Neuron (in vitro differentiated cells): ENCODE results near the gene ACOXL.

Source experiments
- H2AFZ ChIP-seq: one replicate; pipeline ENCODE4 v1.6.1; 2013; ENCODE audit warnings: low read depth, mild to moderate bottlenecking, inconsistent platforms, low read length, moderate library complexity
- H3K27me3 ChIP-seq: one replicate; pipeline ENCODE4 v1.6.1; 2013; ENCODE audit warnings: low read length; ENCODE audit not compliant: insufficient read depth
- H3K36me3 ChIP-seq: one replicate; pipeline ENCODE4 v1.6.1; 2013; ENCODE audit warnings: low read length; ENCODE audit not compliant: insufficient read depth
- H3K4me1 ChIP-seq: one replicate; pipeline ENCODE4 v1.6.1; 2013; ENCODE audit warnings: low read length; ENCODE audit not compliant: insufficient read depth
- H3K4me3 ChIP-seq: 2 replicates; pipeline ENCODE4 v1.5.1; 2013; ENCODE audit warnings: mild to moderate bottlenecking, low read length, moderate library complexity
- H3K9me3 ChIP-seq: one replicate; pipeline ENCODE4 v1.6.1; 2013; ENCODE audit warnings: low read length

Gene ACOXL

DNA sequence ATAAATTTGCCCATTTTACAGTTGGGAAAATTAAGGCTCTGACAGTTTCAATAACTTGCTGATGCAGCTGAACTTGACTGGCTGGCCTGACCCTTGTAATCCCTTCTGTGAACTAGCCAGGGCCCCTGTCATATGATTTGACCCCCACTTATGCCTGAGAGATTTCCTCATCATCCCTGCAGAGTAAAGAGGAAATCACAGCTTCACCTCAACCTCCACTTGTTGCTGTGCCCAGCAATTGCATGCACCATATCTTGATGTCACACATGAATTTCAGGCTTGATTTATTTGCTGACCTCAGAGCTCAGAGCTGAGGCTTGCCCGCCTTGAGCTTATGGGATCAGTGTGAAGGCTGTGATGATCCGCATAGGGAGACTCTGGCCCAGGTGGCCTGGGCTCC, 108.1 kb downstream of the ACOXL start:
- Histone ChIP-seq H3K36me3 (no peaks in the 10 kb centered on the region), H3K4me1 (peaks cover 27% of the 10 kb centered on the region), H2AFZ (no peak overlapping the region), H3K4me3 (no peak overlapping the region), H3K27me3 (no peaks in the 10 kb centered on the region), H3K9me3 (no peaks in the 10 kb centered on the region)

DNA sequence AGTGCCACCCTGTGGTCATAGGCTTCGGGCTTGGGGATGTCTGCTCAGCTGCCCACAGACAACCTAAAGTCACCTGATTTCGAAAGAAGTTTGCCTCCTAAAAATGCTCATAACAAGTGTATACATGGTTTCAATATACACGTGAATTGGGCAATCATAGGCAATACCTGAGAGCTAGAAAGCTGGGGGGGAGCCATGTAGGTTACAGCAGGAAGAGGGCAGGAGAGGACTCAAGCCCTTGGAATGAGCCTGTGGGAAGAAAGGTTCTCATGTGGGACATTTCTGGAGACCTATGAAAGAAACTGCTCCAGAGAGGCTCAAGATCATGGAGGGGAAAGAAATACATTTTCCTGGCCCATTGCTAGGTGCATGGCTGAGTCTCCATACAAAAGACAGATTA, 109.7 kb downstream of the ACOXL start:
- no peaks in the 10 kb centered on the region for H3K27me3 ChIP-seq
- H2AFZ ChIP-seq = no peak overlapping the region
- no peaks in the 10 kb centered on the region for H3K9me3 ChIP-seq
- peaks cover 19% of the 10 kb centered on the region for H3K4me1 ChIP-seq
- no peaks in the 10 kb centered on the region for H3K36me3 ChIP-seq
- no peak overlapping the region for H3K4me3 ChIP-seq

DNA sequence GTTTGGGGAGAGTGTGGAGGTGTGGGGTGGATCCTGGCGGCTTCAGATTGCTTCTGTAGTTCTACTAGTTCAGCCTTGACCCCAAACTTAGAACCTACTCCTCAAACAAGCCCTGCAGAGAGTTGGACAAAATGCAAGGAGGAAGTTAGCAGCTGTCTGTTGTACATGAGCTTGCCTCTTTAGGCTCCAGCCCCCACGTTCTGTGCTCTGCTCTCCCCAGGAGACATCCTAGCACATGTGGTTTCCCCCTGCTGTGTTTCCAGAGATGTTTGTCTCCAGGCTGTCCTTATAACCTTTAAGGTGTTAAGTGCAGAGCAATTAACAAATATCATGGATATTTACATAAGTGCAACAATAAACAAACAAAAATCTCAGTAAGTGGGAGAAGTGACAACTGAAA, 111.1 kb downstream of the ACOXL start:
- H3K9me3 ChIP-seq = no peaks in the 10 kb centered on the region
- H3K4me3 ChIP-seq = no peak overlapping the region
- no peaks in the 10 kb centered on the region for H3K36me3 ChIP-seq
- H3K4me1 ChIP-seq = peaks cover 5% of the 10 kb centered on the region
- no peak overlapping the region for H2AFZ ChIP-seq
- no peaks in the 10 kb centered on the region for H3K27me3 ChIP-seq

DNA sequence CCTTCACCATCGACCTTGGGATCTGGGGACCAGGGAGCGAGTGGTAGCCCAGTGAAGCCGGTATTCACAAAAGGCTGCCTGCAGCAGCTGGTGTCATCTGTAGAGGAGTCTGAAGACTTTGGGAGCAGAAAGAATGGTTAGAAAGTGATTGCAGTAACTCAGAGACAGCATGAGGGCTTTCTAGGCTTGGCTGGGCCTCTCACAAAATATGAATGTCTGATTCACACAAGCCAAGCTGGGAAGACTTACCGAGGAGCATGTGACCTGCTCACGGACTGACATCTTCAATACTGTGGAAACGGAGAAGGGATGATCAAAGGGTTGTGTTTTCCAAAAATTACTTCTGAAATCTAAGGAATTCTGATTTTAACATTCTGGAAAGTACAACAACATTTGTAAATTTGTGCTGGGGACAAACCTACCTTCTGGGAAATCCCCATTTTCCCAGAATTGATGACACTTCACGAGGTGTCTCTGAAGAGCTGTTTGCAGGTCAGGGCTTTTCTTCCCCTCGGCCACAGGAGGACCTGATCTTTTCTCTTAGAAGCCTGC, 111.7 kb downstream of the ACOXL start:
- Histone ChIP-seq H3K36me3 (no peaks in the 10 kb centered on the region), H3K9me3 (no peaks in the 10 kb centered on the region), H3K4me1 (no peaks in the 10 kb centered on the region), H3K4me3 (no peak overlapping the region), H2AFZ (no peak overlapping the region), H3K27me3 (no peaks in the 10 kb centered on the region)

DNA sequence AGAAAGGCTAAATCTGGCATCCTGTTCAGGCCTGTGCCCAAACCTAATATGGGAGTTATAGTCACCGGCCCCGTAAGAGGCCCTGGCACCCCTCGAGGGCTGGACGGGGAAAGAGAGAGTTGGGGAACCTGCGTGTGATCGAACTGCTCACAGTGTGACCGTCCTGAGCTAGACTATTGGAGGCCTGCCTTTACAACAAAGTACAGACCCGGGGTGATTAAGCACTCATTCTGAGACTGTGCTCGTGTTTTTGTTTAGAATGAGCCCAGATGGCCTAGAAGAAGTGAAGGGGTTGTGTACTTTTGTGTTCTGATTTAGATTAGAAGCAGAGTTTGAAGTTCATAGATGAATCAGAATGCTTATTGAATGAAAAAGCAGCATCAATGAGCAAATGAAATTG, 115.3 kb downstream of the ACOXL start:
- H3K9me3 ChIP-seq = no peaks in the 10 kb centered on the region
- no peaks in the 10 kb centered on the region for H3K4me1 ChIP-seq
- H3K36me3 ChIP-seq = no peaks in the 10 kb centered on the region
- H2AFZ ChIP-seq = no peak overlapping the region
- no peaks in the 10 kb centered on the region for H3K27me3 ChIP-seq
- H3K4me3 ChIP-seq = no peak overlapping the region

DNA sequence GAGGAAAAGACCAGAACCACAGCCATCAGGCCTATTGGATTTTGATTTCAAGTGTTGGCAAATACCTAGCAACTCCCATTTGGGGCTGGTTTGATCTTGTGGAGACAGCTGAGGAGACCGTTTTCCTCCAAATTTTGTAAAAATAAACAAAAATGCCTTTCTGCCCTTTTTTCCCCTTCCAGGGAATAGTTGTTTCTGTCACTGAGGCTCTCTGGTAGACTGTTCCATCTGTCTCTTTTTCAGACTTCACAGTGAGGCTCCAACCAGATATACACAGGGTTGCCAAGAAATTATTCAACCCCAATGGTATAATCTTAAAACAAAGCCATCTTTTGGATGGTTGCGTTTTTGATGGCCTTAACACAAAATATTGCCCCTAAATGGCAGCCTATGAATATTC, 115.7 kb downstream of the ACOXL start:
- no peaks in the 10 kb centered on the region for H3K4me1 ChIP-seq
- H3K4me3 ChIP-seq = no peak overlapping the region

DNA sequence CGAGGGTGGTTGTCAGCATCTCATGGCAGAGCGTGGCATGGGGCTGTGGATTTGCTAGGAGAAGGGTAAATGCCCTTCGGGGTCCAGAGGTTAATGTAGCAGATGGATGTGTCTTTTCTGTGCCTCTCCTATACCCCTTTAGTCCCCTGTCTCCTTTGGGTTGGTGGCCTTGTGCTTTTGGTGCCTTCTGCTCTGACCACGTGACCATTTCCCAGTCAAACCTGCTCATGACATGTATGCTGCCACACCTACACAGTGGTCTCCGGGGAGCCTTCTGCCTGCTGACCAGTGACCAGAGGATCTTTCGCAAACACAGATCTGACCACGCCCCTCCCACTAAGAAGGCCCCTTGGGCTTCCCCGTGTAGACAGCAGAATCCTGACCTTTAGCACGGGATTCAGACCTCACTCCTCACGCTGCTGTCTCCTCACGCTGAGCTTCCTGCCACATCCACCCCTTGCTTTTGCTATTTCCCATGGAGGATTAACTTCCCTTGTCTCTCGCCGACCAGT, 116.2 kb downstream of the ACOXL start:
- Histone ChIP-seq H3K9me3 (no peaks in the 10 kb centered on the region), H3K4me1 (no peaks in the 10 kb centered on the region), H3K4me3 (no peak overlapping the region), H3K36me3 (no peaks in the 10 kb centered on the region), H2AFZ (no peak overlapping the region), H3K27me3 (no peaks in the 10 kb centered on the region)

More for the DNA sequence above, 115.7 kb downstream of the ACOXL start:
- Histone ChIP-seq H3K27me3 (no peaks in the 10 kb centered on the region), H2AFZ (no peak overlapping the region), H3K36me3 (no peaks in the 10 kb centered on the region), H3K9me3 (no peaks in the 10 kb centered on the region)

DNA sequence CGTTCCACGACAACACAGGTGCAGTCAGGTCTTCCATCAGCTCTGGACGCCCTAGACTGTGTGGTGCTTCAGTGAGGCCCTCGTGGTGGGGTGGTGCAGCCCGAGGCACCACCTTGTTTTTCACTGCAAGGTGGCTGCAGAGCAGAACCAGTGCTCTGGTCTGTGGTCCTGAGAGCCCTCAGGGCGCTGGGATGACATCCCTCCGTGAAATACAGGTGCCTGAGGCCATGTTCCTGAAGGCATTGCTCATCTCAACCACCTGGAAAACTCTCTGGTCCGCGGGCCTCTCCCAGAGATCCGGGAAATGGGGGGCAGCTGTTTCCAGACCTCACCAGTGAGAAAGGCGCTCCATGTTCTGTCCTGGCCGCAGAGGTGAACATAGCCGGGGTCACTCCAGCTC, 119.2 kb downstream of the ACOXL start:
- Histone ChIP-seq H3K4me3 (no peak overlapping the region), H3K27me3 (no peaks in the 10 kb centered on the region), H3K4me1 (no peaks in the 10 kb centered on the region)

DNA sequence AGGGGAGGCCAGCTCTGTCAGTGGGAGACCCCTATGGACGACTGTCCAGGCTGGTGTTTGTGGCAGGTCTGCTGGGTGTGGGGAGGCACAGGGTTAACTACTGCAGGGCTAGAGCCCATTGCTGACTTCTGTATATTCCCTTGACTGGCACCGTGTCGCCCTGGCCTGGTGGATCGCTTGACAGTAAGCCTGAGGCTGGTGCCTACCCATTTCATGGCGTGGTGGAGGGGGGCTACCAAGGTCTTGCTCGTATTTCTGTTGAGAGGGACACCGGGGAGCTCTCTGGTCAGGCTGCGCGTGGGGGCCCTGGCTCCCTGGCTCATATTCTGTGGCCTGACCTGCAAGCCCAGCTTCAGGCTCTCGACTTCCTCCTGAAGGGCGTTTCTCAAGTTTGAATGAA, 119.7 kb downstream of the ACOXL start:
- no peak overlapping the region for H3K4me3 ChIP-seq
- no peaks in the 10 kb centered on the region for H3K9me3 ChIP-seq
- H3K36me3 ChIP-seq = no peaks in the 10 kb centered on the region
- no peaks in the 10 kb centered on the region for H3K27me3 ChIP-seq
- H3K4me1 ChIP-seq = no peaks in the 10 kb centered on the region
- no peak overlapping the region for H2AFZ ChIP-seq

More for the DNA sequence above, 119.2 kb downstream of the ACOXL start:
- H3K36me3 ChIP-seq = no peaks in the 10 kb centered on the region
- no peak overlapping the region for H2AFZ ChIP-seq
- H3K9me3 ChIP-seq = no peaks in the 10 kb centered on the region

DNA sequence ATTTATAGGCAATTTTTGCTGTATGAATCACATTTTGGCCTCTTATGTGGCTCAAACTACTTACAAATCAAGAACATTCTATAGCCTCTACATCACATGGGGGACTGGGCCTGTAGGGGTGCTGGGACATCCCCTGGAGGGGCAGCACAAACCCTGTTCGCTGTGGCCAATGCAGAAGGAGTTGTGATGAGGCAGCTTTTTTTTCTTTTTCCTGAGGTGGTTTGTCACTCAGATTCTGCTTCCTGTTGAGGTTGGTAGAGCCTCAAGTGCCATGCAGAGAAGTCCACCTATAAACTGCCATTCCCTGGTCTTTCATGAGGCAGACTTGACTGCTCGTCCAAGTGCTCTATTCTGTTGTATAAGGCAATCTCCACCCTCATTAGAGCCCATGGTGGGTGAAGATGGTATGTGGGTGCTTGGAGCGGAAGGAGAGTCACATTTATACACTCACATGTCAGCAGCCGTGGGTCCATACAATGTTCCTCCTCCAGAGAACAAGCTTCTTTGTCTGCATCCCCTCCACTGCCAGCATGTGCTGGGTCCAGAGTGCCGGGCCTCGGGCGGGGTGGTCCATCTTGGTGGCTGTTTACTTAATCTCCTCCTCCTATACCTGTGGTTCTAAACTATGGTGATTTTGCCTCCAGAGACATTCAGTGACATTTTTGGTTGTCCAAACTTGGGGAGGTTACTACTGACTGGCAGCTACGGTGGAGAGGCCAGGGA, 120.3 kb downstream of the ACOXL start:
- Histone ChIP-seq H3K9me3 (no peaks in the 10 kb centered on the region), H3K36me3 (no peaks in the 10 kb centered on the region), H3K4me3 (no peak overlapping the region), H2AFZ (no peak overlapping the region), H3K4me1 (no peaks in the 10 kb centered on the region), H3K27me3 (no peaks in the 10 kb centered on the region)

DNA sequence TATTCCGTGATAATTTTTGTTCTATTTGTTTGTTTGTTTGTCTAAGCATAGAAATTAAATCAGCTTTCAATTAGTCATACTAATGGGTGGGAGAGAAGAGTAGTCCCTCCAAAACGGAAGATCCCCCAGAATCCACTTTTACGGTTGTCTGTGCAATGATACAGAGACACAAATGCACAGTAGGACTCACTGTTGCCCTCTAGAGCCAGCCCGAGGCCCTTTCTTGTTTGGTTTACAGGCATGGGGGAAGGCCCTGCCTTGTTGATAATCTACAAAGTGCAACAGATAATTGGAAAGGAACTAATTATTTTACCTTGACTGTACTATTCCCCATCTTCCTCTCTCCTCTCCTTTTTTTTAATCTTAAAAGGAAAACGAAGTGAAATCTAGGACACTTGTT, 121.1 kb downstream of the ACOXL start:
- Histone ChIP-seq H2AFZ (no peak overlapping the region), H3K4me1 (peaks cover 6% of the 10 kb centered on the region), H3K36me3 (no peaks in the 10 kb centered on the region), H3K9me3 (no peaks in the 10 kb centered on the region), H3K27me3 (no peaks in the 10 kb centered on the region), H3K4me3 (no peak overlapping the region)

DNA sequence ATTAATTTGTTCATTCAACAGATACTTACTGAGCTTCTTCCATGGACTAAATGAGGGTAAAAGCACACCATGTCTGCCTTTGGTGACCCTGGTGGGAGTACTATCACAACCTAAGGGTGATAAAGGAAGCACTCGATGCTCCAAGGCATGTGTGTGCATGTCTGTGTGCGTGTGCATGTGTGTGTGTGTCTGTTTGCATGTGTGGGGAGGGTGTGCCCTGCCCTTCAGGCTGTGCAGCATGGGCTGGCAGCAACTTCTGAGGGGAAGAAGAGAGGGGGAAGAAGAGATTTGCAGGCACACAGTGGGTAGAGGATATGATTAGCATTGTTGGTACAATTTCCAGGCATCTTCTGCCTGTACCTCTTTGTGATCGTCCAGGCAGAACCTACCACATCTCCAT, 121.6 kb downstream of the ACOXL start:
- no peak overlapping the region for H3K4me3 ChIP-seq
- peaks cover 10% of the 10 kb centered on the region for H3K4me1 ChIP-seq
- H2AFZ ChIP-seq = no peak overlapping the region
- no peaks in the 10 kb centered on the region for H3K36me3 ChIP-seq
- H3K9me3 ChIP-seq = no peaks in the 10 kb centered on the region
- H3K27me3 ChIP-seq = no peaks in the 10 kb centered on the region

DNA sequence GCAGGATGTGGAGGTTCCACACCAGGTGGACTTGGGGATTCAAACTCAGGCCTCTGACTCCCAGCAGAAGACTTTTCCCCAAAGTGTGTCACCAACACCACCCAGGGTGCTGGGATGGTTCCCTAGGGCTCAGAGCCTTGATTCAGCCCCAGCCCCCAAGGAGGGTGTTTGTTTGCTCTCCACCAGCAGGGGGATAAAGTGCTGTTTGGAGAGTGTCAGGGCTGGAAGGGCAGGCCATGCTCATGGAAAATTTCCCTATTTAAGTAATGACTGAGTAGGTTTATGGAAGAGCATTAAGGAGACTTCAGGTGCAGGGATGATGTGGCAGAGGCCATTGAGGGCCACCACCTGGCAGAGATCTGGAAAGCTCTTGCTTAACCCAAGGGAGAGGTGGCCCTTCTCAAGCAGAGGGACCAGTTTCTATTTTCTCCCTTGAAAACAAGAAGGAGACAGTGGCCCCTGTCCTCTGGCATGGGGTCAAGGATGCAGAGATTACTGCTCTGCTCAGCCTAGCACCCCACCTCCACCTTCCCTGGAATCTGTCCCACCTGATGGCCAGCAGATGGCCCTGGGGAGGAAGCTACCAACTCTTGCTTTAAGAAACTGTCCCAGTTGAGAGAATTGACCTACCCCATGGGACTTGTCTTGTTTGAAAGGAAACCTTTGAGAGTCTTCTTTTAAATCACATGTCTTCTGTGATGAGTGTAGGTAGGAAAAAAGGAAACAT, 122.1 kb downstream of the ACOXL start:
- H3K9me3 ChIP-seq = no peaks in the 10 kb centered on the region
- no peak overlapping the region for H3K4me3 ChIP-seq
- H3K4me1 ChIP-seq = peaks cover 16% of the 10 kb centered on the region
- H3K27me3 ChIP-seq = no peaks in the 10 kb centered on the region
- H3K36me3 ChIP-seq = no peaks in the 10 kb centered on the region
- H2AFZ ChIP-seq = no peak overlapping the region
